HepG2 (cell line): Measurements from ENCODE around the gene DDIT4. TPM values are rescaled to one million over a fixed set of nuclear protein-coding genes. Genes with fewer than 3 reads are reported as not detected.

Experiments
- HIC2 ChIP-seq: sonication (generic); formaldehyde crosslinking; IDR thresholded peaks from 2 replicates; pipeline ENCODE4 v1.9.0; 2022; ENCODE audit warnings: low read depth, missing genetic modification reagents
- NBN ChIP-seq: fragments of 450-650 bp; conservative IDR thresholded peaks from 2 replicates; pipeline ENCODE4 v1.6.1; 2017
- REST ChIP-seq, 2 experiments: IDR thresholded peaks; 2 replicates each; pipeline ENCODE4 v1.6.1; 2011 to 2012; ENCODE audit warnings: low read length in 2 of 2, borderline replicate concordance in 1 of 2, low read depth in 1 of 2, mild to moderate bottlenecking in 1 of 2, moderate library complexity in 1 of 2
- ZFY ChIP-seq: sonication (generic); formaldehyde crosslinking; IDR thresholded peaks from 2 replicates; pipeline ENCODE4 v1.4.0; 2020; ENCODE audit warnings: missing genetic modification reagents
- ZNF281 ChIP-seq: sonication (generic); formaldehyde crosslinking; IDR thresholded peaks from 2 replicates; pipeline ENCODE4 v1.4.0; 2020; ENCODE audit warnings: missing genetic modification reagents, borderline replicate concordance
- ZNF337 ChIP-seq: sonication (generic); formaldehyde crosslinking; IDR thresholded peaks from 2 replicates; pipeline ENCODE4 v1.5.1; 2020; ENCODE audit warnings: missing genetic modification reagents, low read depth, mild to moderate bottlenecking, borderline replicate concordance
- ZNF83 ChIP-seq: sonication (generic); formaldehyde crosslinking; IDR thresholded peaks from 2 replicates; pipeline ENCODE4 v1.4.0; 2020; ENCODE audit warnings: missing genetic modification reagents, mild to moderate bottlenecking, borderline replicate concordance
- polyA plus RNA-seq, 8 experiments: library from polyadenylated mRNA; depleted of rRNA in 3 of 8; stranded (reverse) in 7 of 8; unstranded in 1 of 8; fragments of >200 nt; fragmentation: Illumina TruSeq in 4 of 8; extraction: Trizol in 4 of 8; gene quantifications; 2 replicates each; pipeline versions ENCODE4 v1.2.1 to v1.2.3, GENCODE V29; 2011 to 2016; ENCODE audit warnings: low read depth in 4 of 8, missing spikeins in 1 of 8, mixed read lengths in 1 of 8; ENCODE audit not compliant: insufficient read depth in 1 of 8
- total RNA-seq, 5 experiments: library from RNA; depleted of rRNA; stranded (reverse); fragments of >200 nt; fragmentation: Illumina TruSeq; extraction: Trizol; gene quantifications; 2 replicates each; pipeline ENCODE4 v1.2.3, GENCODE V29; 2016; ENCODE audit warnings: low read depth in 1 of 5
- TF ChIP-seq, protein P1 (sequence below): sonication (generic); formaldehyde crosslinking; IDR thresholded peaks from 2 replicates; pipeline ENCODE4 v1.4.0; 2020; ENCODE audit warnings: missing genetic modification reagents
- TF ChIP-seq, protein P2 (sequence below): sonication (generic); formaldehyde crosslinking; IDR thresholded peaks from 2 replicates; pipeline ENCODE4 v1.5.1; 2020; ENCODE audit warnings: mild to moderate bottlenecking, missing genetic modification reagents, borderline replicate concordance

The DDIT4 gene
- total and polyA plus RNA-seq, 2 of the 13 experiments (the other 11 are each of a cell fraction or from before 2014, with no cell fraction given): 35.6 to 40.7 TPM

- TF ChIP-seq ZNF281 (CRISPR knock-in tag): no peak
- TF ChIP-seq ZNF83: no peak
- peak; percentile 75 for TF ChIP-seq ZFY (CRISPR knock-in tag)
- TF ChIP-seq REST (IDR thresholded peaks at IDR 0.05; ENCODE audit: borderline replicate concordance in 1 of 2, low read depth in 1 of 2, low read length in 2 of 2): 0 out of 4 replicates have a peak, but pooled peaks of 1 of the 2 experiments have one; percentile 23
- TF ChIP-seq NBN: no peak
- TF ChIP-seq, protein P1, sequence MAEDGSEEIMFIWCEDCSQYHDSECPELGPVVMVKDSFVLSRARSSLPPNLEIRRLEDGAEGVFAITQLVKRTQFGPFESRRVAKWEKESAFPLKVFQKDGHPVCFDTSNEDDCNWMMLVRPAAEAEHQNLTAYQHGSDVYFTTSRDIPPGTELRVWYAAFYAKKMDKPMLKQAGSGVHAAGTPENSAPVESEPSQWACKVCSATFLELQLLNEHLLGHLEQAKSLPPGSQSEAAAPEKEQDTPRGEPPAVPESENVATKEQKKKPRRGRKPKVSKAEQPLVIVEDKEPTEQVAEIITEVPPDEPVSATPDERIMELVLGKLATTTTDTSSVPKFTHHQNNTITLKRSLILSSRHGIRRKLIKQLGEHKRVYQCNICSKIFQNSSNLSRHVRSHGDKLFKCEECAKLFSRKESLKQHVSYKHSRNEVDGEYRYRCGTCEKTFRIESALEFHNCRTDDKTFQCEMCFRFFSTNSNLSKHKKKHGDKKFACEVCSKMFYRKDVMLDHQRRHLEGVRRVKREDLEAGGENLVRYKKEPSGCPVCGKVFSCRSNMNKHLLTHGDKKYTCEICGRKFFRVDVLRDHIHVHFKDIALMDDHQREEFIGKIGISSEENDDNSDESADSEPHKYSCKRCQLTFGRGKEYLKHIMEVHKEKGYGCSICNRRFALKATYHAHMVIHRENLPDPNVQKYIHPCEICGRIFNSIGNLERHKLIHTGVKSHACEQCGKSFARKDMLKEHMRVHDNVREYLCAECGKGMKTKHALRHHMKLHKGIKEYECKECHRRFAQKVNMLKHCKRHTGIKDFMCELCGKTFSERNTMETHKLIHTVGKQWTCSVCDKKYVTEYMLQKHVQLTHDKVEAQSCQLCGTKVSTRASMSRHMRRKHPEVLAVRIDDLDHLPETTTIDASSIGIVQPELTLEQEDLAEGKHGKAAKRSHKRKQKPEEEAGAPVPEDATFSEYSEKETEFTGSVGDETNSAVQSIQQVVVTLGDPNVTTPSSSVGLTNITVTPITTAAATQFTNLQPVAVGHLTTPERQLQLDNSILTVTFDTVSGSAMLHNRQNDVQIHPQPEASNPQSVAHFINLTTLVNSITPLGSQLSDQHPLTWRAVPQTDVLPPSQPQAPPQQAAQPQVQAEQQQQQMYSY (CRISPR knock-in tag): peak; percentile 88
- no peak for TF ChIP-seq HIC2 (CRISPR knock-in tag)
- TF ChIP-seq ZNF337 (CRISPR knock-in tag): peak; percentile 50; the same call in 1 of the 2 replicates
- TF ChIP-seq, protein P2, sequence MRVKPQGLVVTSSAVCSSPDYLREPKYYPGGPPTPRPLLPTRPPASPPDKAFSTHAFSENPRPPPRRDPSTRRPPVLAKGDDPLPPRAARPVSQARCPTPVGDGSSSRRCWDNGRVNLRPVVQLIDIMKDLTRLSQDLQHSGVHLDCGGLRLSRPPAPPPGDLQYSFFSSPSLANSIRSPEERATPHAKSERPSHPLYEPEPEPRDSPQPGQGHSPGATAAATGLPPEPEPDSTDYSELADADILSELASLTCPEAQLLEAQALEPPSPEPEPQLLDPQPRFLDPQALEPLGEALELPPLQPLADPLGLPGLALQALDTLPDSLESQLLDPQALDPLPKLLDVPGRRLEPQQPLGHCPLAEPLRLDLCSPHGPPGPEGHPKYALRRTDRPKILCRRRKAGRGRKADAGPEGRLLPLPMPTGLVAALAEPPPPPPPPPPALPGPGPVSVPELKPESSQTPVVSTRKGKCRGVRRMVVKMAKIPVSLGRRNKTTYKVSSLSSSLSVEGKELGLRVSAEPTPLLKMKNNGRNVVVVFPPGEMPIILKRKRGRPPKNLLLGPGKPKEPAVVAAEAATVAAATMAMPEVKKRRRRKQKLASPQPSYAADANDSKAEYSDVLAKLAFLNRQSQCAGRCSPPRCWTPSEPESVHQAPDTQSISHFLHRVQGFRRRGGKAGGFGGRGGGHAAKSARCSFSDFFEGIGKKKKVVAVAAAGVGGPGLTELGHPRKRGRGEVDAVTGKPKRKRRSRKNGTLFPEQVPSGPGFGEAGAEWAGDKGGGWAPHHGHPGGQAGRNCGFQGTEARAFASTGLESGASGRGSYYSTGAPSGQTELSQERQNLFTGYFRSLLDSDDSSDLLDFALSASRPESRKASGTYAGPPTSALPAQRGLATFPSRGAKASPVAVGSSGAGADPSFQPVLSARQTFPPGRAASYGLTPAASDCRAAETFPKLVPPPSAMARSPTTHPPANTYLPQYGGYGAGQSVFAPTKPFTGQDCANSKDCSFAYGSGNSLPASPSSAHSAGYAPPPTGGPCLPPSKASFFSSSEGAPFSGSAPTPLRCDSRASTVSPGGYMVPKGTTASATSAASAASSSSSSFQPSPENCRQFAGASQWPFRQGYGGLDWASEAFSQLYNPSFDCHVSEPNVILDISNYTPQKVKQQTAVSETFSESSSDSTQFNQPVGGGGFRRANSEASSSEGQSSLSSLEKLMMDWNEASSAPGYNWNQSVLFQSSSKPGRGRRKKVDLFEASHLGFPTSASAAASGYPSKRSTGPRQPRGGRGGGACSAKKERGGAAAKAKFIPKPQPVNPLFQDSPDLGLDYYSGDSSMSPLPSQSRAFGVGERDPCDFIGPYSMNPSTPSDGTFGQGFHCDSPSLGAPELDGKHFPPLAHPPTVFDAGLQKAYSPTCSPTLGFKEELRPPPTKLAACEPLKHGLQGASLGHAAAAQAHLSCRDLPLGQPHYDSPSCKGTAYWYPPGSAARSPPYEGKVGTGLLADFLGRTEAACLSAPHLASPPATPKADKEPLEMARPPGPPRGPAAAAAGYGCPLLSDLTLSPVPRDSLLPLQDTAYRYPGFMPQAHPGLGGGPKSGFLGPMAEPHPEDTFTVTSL (CRISPR knock-in tag): peak; percentile 35; the same call in 1 of the 2 replicates
Measured at GRCh38 chr10:72248468-72249151, 25.1 kb upstream of the DDIT4 start (continued).
